ENCODE data around the gene LSAMP.

DNA sequence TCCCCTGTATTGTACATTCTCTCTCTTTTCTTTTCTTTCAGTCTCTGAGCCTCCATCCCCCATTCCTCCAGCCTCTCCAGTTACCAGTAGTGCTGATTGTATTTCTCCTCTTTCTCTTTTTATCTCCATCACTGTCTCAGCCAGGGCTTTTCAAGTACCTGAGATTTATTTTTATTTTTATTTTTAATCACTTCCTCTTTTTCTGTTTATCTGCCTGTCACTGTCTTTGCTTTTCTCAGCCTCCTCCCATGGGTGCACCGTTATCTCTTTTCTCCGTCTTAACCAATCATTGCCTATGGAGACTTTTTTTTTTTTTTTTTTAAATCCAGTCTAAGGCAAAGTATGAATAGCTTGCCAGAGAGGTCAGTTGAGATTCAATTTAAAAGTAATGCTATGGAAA lies 462.7 kb downstream of the LSAMP start:
- TF ChIP-seq CTCF (IDR thresholded peaks at IDR 0.05) (no peak), POLR2A (IDR thresholded peaks at IDR 0.05) (no peak)
